SU-DHL-6 (cell line): ENCODE data around the gene EMP1.

ENCODE experiments used
- H2AFZ ChIP-seq: fragments of 200-600 bp; sonication (generic); 2 replicates; pipeline ENCODE4 v1.6.1; 2014; ENCODE audit warnings: low read depth, mild to moderate bottlenecking, moderate library complexity, mixed read lengths, antibody characterized with exemption, low read length; ENCODE audit not compliant: severe bottlenecking
- H3F3A ChIP-seq: fragments of 200-600 bp; shearing (Covaris generic); 2 replicates; pipeline ENCODE4 v1.6.0; 2016; ENCODE audit warnings: antibody characterized with exemption, mild to moderate bottlenecking; ENCODE audit not compliant: insufficient read depth
- H3K27ac ChIP-seq: fragments of 200-600 bp; sonication (generic); 2 replicates; pipeline ENCODE4 v1.5.1; 2016; ENCODE audit warnings: low read depth, mild to moderate bottlenecking, low read length, moderate library complexity, mixed read lengths
- H3K27me3 ChIP-seq: fragments of 200-600 bp; sonication (generic), shearing (Covaris generic); 2 replicates; pipeline ENCODE4 v1.6.0; 2014; ENCODE audit warnings: mild to moderate bottlenecking, low read length
- H3K36me3 ChIP-seq: fragments of 200-600 bp; sonication (generic); 2 replicates; pipeline ENCODE4 v1.6.1; 2014; ENCODE audit warnings: mild to moderate bottlenecking, low read length, mixed read lengths
- H3K4me2 ChIP-seq: fragments of 300-600, 200-600 bp; shearing (Covaris generic), sonication (generic); 2 replicates; pipeline ENCODE4 v1.6.0; 2014; ENCODE audit warnings: low read length, low read depth, mild to moderate bottlenecking; ENCODE audit not compliant: poor library complexity, severe bottlenecking
- H3K4me3 ChIP-seq: fragments of 200-600 bp; sonication (generic); 2 replicates; pipeline ENCODE4 v1.5.1; 2014; ENCODE audit warnings: antibody characterized with exemption, low read length, mild to moderate bottlenecking, mixed read lengths; ENCODE audit not compliant: insufficient read depth, poor library complexity, severe bottlenecking
- H3K79me2 ChIP-seq: fragments of 200-600 bp; sonication (generic); 2 replicates; pipeline ENCODE4 v1.6.1; 2014; ENCODE audit warnings: mild to moderate bottlenecking, low read length, moderate library complexity; ENCODE audit not compliant: insufficient read depth
- H3K9ac ChIP-seq: fragments of 200-600 bp; sonication (generic); 2 replicates; pipeline ENCODE4 v1.7.0; 2014; ENCODE audit warnings: mild to moderate bottlenecking, low read length
- H3K9me2 ChIP-seq: fragments of 200-600 bp; sonication (generic); replicated peaks from 2 replicates; pipeline ENCODE4 v1.6.1; 2014; ENCODE audit warnings: low read length; ENCODE audit not compliant: insufficient read depth
- H3K9me3 ChIP-seq: fragments of 200-600 bp; sonication (generic); 2 replicates; pipeline ENCODE4 v1.6.1; 2014; ENCODE audit warnings: low read length, mixed read lengths; ENCODE audit not compliant: insufficient read depth
- H4K20me1 ChIP-seq: fragments of 200-600 bp; sonication (generic); 2 replicates; pipeline ENCODE4 v1.6.1; 2014; ENCODE audit warnings: low read depth, mild to moderate bottlenecking, antibody characterized with exemption, low read length, moderate library complexity, mixed read lengths
- CTCF ChIP-seq: fragments of 200-600 bp; sonication (generic); IDR thresholded peaks from one replicate; pipeline ENCODE4 v1.5.1; 2017; ENCODE audit warnings: antibody characterized with exemption, mild to moderate bottlenecking, low read length, moderate library complexity; ENCODE audit not compliant: insufficient read depth, poor library complexity, severe bottlenecking
- EZH2phosphoT487 ChIP-seq: fragments of 200-600 bp; sonication (generic), shearing (Covaris generic); conservative IDR thresholded peaks from 2 replicates; pipeline ENCODE4 v1.6.1; 2018; ENCODE audit warnings: mild to moderate bottlenecking, antibody characterized with exemption, low read length, moderate library complexity, mixed read lengths

EMP1 gene

GRCh38 chr12:13203034-13203922, 6.8 kb downstream of the EMP1 start:
- Histone ChIP-seq H3K9ac (no peak overlapping the region), H3K27me3 (no peaks in the 10 kb centered on the region), H4K20me1 (no peaks in the 10 kb centered on the region), H3K4me2 (no peak overlapping the region), H3K79me2 (no peaks in the 10 kb centered on the region), H3K27ac (no peak overlapping the region), H2AFZ (no peak overlapping the region), H3K4me3 (no peak overlapping the region), H3F3A (no peaks in the 10 kb centered on the region), H3K9me2 (no peaks in the 10 kb centered on the region), H3K9me3 (no peaks in the 10 kb centered on the region), H3K36me3 (no peaks in the 10 kb centered on the region)
- no peak for TF ChIP-seq CTCF
- TF ChIP-seq EZH2phosphoT487, result no peak

- Histone ChIP-seq H3K9me3 (no peaks in the 10 kb centered on the region), H3K27me3 (no peaks in the 10 kb centered on the region), H3K36me3 (no peaks in the 10 kb centered on the region), H3F3A (no peaks in the 10 kb centered on the region), H3K79me2 (no peaks in the 10 kb centered on the region), H4K20me1 (no peaks in the 10 kb centered on the region), H3K4me3 (no peak overlapping the region), H3K9ac (no peak overlapping the region), H3K9me2 (no peaks in the 10 kb centered on the region), H3K27ac (no peak overlapping the region), H3K4me2 (no peak overlapping the region), H2AFZ (no peak overlapping the region)
- TF ChIP-seq EZH2phosphoT487 (no peak), CTCF (no peak)
Measured at GRCh38 chr12:13204428-13204827, 7.9 kb downstream of the EMP1 start.

DNA sequence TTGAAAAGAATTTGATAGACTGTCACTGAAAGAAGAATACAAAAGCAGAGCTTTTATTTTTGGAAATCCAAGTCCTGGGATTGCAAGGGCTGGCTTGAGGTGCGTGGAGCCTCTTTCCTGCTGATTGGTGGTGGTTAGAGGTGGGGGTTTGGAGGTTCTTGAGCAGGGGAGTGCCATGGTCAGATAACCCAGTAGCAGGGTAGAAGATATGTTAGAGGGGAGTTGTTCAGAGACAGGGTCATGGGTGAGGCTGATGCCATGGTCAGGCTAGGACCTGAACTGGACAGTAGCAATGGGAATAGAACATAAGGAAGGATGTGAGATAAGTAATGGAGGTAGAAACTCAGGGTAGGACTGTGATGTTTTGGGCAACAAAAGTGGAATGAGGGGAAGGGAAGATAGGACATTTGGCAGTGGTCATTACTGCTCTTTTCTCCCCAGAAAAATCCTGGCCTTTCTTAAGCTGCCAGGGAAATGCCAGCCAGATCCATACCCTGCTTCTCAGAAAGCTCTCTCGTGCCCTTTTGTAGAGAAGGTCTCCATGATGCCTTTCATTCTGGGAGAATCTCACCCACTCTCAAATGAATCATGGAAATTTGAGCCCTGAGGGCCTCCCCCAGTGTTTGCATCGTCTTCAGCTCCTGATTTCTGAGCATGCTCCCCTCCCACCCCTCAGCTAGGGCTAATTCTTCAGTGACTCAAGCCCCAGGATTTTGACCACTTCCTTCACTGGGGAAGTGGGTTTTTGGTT, 9.5 kb downstream of the EMP1 start:
- TF ChIP-seq EZH2phosphoT487, result no peak
- no peak for TF ChIP-seq CTCF
- Histone ChIP-seq H4K20me1 (no peaks in the 10 kb centered on the region), H3K4me3 (no peak overlapping the region), H3K9me3 (no peaks in the 10 kb centered on the region), H3F3A (no peaks in the 10 kb centered on the region), H3K27ac (no peak overlapping the region), H3K79me2 (no peaks in the 10 kb centered on the region), H3K9ac (no peak overlapping the region), H2AFZ (no peak overlapping the region), H3K9me2 (no peaks in the 10 kb centered on the region), H3K27me3 (no peaks in the 10 kb centered on the region), H3K4me2 (no peak overlapping the region), H3K36me3 (no peaks in the 10 kb centered on the region)
